AG04449 (cell line): ENCODE results near the gene IL33.

Source experiments
- CTCF ChIA-PET: fragments of 350-600 bp; formaldehyde crosslinking; extraction: SDS; loops from one replicate; lab custom pipeline; 2021; ENCODE audit warnings: antibody characterized with exemption; lab: Yijun Ruan, JAX
- POLR2A ChIA-PET: fragments of 400-600, 350-600 bp; formaldehyde crosslinking; extraction: SDS; loops from one replicate; lab custom pipeline; 2020; ENCODE audit warnings: antibody characterized with exemption, inconsistent platforms; lab: Yijun Ruan, JAX
- DNase-seq: peaks from one replicate; pipeline ENCODE4 v3.0.0-alpha.2; 2010; ENCODE audit warnings: low read depth, low spot score
- H3K4me3 ChIP-seq: 2 replicates; pipeline ENCODE4 v1.5.1; 2011; ENCODE audit warnings: low read depth, mild to moderate bottlenecking, control low read depth, low read length
- TF ChIP-seq, protein P1 (sequence below): IDR thresholded peaks from one replicate; pipeline ENCODE4 v1.5.1; 2011; ENCODE audit warnings: mild to moderate bottlenecking, moderate library complexity, low read length, control low read depth, inconsistent platforms; ENCODE audit not compliant: insufficient read depth; ENCODE audit errors: missing control alignments

IL33 gene

GRCh38 chr9:6195714-6196360 lies 19.8 kb upstream of the IL33 start:
- DNase-seq = no peak
- TF ChIP-seq, protein P1, sequence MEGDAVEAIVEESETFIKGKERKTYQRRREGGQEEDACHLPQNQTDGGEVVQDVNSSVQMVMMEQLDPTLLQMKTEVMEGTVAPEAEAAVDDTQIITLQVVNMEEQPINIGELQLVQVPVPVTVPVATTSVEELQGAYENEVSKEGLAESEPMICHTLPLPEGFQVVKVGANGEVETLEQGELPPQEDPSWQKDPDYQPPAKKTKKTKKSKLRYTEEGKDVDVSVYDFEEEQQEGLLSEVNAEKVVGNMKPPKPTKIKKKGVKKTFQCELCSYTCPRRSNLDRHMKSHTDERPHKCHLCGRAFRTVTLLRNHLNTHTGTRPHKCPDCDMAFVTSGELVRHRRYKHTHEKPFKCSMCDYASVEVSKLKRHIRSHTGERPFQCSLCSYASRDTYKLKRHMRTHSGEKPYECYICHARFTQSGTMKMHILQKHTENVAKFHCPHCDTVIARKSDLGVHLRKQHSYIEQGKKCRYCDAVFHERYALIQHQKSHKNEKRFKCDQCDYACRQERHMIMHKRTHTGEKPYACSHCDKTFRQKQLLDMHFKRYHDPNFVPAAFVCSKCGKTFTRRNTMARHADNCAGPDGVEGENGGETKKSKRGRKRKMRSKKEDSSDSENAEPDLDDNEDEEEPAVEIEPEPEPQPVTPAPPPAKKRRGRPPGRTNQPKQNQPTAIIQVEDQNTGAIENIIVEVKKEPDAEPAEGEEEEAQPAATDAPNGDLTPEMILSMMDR = no peak
- POLR2A ChIA-PET = no interaction called here
- no peak overlapping the region for H3K4me3 ChIP-seq
- CTCF ChIA-PET = no interaction called here

GRCh38 chr9:6197330-6197729 lies 18.3 kb upstream of the IL33 start:
- ChIA-PET CTCF (interaction anchor here (1.2 kb wide), 1 partner anchor 109 kb away, joined by 3 read pairs; no protein-coding TSS in a partner anchor), POLR2A (no interaction called here)
- DNase-seq = no peak

GRCh38 chr9:6198251-6198650 lies 17.4 kb upstream of the IL33 start:
- H3K4me3 ChIP-seq = no peak overlapping the region
- TF ChIP-seq, protein P1 = no peak
- CTCF ChIA-PET = no interaction called here
- POLR2A ChIA-PET = no interaction called here
- no peak for DNase-seq

More at GRCh38 chr9:6197330-6197729, 18.3 kb upstream of the IL33 start:
- TF ChIP-seq, protein P1 = no peak
- H3K4me3 ChIP-seq = no peak overlapping the region

GRCh38 chr9:6199596-6199995 lies 16.0 kb upstream of the IL33 start:
- no peak overlapping the region for H3K4me3 ChIP-seq
- DNase-seq = no peak
- POLR2A ChIA-PET = no interaction called here
- CTCF ChIA-PET = interaction anchor here (1.0 kb wide), 1 partner anchor 106 kb away, joined by 5 read pairs; no protein-coding TSS in a partner anchor
- TF ChIP-seq, protein P1 = no peak

DNA sequence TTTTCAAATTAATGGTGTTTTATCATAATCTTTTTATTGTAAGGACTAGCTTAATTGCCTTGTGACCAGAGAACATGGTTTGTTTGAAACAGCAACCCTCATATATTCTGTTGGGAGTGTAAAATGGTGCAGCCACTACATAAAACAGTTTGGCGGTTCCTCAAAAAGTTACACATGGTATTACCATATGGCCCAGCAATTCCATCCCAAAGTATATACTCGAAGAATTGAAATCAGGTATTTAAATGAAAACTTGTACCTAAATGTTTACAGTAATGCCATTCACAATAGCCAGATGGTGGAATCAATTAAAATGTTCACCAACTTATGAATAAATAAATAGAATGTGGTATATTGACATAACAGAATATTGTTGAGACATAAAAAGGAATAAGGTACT lies 14.8 kb upstream of the IL33 start:
- ChIA-PET POLR2A (no interaction called here), CTCF (no interaction called here)
- TF ChIP-seq, protein P1 = no peak
- DNase-seq = no peak
- H3K4me3 ChIP-seq = no peak overlapping the region

DNA sequence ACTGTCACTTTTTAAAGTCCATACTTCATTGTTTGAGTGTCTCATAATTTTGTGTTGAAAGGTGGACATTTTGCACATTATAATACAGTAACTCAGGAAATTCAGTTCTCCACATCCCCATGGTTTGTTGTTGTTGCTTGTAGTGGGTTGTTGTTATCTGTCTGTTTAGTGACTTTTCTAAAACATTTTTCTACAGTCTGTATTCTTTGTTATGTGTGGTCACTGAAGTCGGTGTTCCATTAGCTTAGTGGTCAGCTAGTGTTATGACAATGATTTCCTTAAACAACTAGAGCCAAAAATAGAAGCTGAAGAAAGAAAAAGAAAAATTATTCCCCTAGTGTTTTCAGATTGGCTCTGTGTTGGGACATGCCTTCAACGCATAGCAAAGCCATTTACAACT lies 5.6 kb upstream of the IL33 start:
- no peak overlapping the region for H3K4me3 ChIP-seq
- CTCF ChIA-PET = no interaction called here
- no peak for DNase-seq
- TF ChIP-seq, protein P1 = no peak
- POLR2A ChIA-PET = no interaction called here
